C4-2B (cell line): ENCODE results near the gene VAV3.

Source experiments
- H3K27ac ChIP-seq: fragments of 450-650 bp; 2 replicates; pipeline ENCODE4 v1.5.1; 2017
- ZFX ChIP-seq: fragments of 450-650 bp; IDR thresholded peaks from 2 replicates; pipeline ENCODE4 v1.6.1; 2017
- TF ChIP-seq, protein P1 (sequence below): fragments of 450-650 bp; conservative IDR thresholded peaks from 2 replicates; pipeline ENCODE4 v1.5.1; 2017; ENCODE audit warnings: mild to moderate bottlenecking

Gene VAV3

DNA sequence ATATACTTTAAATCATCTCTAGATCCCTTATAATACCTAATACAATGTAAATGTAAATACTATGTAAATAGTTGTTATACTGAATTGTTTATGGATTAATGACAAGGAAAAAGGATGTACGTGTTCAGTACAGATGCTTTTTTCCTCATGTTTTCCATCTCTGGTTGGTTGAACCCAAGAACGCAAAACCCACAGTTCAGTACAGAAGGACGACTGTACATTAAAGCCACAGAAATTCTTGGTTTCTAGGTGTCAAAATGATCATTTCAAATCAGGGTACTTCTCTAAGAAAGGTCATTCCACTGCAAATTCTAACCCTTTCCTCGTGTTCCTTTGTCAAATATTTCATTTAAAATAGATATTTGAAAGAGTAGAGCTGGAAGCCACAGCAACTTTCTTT is 158.1 kb downstream of the VAV3 start:
- TF ChIP-seq, protein P1, sequence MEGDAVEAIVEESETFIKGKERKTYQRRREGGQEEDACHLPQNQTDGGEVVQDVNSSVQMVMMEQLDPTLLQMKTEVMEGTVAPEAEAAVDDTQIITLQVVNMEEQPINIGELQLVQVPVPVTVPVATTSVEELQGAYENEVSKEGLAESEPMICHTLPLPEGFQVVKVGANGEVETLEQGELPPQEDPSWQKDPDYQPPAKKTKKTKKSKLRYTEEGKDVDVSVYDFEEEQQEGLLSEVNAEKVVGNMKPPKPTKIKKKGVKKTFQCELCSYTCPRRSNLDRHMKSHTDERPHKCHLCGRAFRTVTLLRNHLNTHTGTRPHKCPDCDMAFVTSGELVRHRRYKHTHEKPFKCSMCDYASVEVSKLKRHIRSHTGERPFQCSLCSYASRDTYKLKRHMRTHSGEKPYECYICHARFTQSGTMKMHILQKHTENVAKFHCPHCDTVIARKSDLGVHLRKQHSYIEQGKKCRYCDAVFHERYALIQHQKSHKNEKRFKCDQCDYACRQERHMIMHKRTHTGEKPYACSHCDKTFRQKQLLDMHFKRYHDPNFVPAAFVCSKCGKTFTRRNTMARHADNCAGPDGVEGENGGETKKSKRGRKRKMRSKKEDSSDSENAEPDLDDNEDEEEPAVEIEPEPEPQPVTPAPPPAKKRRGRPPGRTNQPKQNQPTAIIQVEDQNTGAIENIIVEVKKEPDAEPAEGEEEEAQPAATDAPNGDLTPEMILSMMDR: no peak
- no peak overlapping the region for H3K27ac ChIP-seq

DNA sequence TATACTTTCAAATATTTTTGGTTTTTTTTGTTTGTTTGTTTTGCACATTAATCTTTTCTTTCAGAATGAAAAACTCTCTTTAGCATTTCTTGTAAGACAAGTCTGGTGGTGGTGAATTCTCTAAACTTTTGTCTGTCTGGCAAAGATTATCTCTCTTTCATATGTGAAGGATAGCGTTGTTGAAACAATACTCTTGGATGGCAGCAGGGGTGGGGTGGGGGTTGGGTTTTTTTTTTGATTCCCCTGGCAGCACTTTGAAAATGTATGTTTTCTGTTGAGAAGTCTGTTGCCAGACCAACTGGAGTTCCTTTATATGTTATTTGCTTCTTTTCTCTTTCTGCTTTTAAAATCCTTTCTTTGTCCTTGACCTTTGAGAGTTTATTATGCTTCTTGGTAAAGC is 160.2 kb downstream of the VAV3 start:
- no peak overlapping the region for H3K27ac ChIP-seq
- TF ChIP-seq ZFX: no peak
- TF ChIP-seq, protein P1: no peak

DNA sequence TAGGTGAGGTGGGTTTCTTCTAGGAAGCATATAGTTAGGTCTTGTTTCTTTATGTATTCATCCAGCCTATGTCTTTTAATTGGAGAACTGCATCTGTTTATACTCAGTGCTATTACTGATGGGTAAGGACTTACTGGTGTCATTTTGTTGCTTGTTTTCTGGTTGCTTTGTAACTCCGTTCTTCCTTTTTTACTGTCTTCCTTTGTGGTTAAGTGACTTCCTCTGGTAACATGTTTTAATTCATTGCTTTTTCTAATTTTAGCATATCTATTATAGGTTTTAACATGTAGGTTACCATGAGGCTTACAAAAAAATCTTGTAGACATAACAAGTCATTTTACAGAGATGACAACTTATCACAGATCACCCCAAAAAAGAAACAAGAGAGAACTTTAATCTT is 160.8 kb downstream of the VAV3 start:
- no peak overlapping the region for H3K27ac ChIP-seq
- TF ChIP-seq, protein P1: no peak
- no peak for TF ChIP-seq ZFX

DNA sequence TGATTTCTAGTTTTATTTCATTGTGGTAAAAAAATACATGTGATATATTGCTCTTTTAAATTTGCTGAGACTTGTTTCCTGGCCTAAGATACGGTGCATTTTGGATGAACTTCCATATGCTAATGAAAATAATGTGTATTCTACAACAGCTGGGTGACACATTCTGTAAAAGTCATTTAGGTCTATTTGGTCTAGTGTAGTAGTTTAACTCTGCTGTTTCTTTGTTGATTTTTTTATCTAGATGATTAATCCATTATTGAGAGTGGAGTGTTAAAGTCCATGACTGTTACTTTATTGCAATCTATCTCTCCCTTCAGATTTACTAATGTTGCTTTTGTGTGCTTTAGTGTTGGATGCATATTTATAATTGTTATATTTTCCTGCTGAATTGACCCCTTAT is 161.4 kb downstream of the VAV3 start:
- TF ChIP-seq ZFX: no peak
- TF ChIP-seq, protein P1: no peak
- no peak overlapping the region for H3K27ac ChIP-seq

DNA sequence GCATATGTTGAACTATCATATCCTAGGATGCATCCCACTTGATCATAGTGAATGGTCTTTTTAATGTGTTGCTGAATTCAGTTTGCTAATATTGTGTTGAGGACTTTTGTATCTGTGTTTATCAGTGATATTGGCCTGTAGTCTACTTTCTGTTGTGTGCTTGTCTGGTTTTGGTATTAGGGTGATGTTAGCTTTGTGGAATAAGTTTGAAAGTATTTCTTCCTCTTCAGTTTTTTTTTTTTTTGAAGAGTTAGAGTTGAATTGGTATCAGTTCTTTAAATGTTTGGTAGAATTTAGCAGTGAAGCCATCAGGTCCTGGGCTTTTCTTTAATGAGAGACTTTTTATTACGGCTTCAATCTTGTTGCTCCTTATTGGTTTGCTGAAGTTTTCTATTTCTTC is 162.3 kb downstream of the VAV3 start:
- TF ChIP-seq, protein P1: no peak
- TF ChIP-seq ZFX: no peak
- H3K27ac ChIP-seq: no peak overlapping the region

DNA sequence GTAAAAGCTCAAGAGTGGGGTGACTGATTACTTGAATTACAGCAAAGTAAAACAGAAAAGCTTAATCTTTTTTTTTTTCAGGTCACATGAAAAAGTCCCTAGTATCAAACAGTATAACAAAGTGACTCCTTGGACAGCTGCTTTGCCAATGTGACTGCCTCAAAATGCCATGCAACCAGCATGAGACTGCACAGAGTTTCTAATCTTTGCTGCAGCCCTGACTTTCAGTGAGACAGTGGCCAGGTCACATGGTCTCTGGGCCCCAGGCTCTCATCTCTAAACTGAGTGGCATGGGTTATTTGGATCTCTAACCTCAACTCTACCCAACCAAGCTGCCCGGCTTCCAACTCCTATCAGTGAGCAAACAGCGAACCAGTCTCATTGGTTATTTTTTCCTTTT is 169.0 kb downstream of the VAV3 start:
- no peak for TF ChIP-seq ZFX
- TF ChIP-seq, protein P1: no peak
- no peak overlapping the region for H3K27ac ChIP-seq

DNA sequence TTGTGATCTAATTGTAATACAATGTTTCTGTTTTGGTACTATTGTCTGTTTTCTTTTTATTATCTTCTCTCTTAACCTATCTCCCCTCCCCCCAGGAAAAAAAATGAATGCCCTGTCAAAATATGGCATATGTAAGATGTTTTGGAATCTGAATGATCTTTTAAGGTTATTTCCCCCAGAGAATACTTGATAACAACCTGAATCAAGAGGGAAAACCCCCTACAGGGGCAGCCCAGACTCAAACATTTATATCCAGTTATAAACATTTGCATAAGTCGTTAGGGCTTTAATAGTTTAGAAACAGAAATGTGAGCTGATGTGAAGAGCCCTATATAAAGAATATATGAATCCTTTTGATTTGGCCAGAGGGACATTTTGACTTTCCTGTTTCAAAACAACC is 169.5 kb downstream of the VAV3 start:
- no peak for TF ChIP-seq ZFX
- TF ChIP-seq, protein P1: no peak
- H3K27ac ChIP-seq: no peak overlapping the region
